HG02970 (cell line): Measurements from ENCODE around the gene SF3B2.
"Not testable (repeated sequence)": the region's sequence is repeated elsewhere in the genome, so short reads cannot be mapped to it uniquely, and the experiment has no call there.

Experiments used
- ATAC-seq: cut with Tn5 transposase; IDR thresholded peaks from one replicate; pipeline ENCODE4 v1.9.1; 2021; ENCODE audit warnings: mild to moderate bottlenecking, moderate library complexity, moderate number of reproducible peaks; ENCODE audit not compliant: unreplicated experiment, low FRiP score

Gene SF3B2

DNA sequence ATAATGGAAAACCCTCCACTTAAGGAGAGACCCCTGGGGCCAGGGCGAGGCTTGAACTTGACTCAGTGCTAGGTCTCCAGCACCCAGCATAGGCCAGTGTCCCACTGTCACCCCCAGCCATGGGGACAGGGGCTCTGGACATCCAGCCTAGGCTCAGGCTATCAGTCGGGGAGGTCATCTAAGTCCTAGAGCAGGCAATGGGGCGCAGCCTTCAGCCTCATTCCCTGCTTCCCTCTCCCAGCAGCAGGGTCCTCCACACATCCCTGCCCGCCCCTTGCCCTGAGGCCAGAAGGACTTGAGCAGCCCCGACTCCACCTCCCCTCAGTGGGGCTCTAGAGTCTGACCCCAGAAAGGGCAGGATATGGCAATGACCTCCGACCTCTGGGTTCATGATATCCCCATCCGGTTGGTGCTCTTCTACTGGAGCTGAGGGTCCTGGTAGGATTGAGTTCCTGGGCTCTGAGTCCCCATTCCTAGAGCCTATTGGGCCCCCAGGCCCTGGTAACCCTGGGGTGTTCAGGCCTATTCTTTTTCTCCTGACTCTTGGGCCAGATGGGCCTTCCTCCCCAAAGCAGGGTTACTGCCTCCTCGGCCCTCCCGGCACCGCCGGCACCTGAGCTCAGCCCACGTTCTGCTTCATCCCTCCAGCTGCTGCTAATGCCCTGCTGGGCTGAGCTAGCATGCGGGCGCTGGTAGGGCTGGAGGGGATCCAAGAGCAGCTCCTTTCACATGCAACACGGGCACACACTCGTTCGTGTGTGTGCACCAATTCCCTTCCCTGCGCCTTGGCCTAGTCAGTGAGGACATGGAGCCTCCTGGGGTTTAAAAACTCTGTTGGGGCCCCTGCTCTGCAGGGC lies 36.0 kb upstream of the SF3B2 start:
- no peak for ATAC-seq

DNA sequence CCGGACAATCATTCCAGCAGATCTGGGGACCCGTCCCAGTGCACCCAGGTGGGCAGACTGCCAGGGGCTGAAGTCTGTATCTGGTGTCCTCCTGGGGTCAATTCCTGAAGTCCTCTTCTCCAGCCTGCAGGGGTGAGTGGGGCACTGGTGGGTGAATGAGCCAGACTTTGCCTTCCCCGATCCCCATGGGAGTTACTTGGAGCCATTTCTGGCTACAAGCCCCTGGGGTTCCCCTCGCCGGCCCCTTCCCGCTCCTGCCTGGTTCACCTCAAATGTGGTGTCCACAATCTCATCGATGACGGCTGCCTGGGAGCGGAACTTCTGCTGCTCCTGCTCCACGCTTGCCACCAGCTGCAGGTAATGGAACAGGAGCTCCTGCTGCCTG lies 35.4 kb upstream of the SF3B2 start:
- no peak for ATAC-seq

DNA sequence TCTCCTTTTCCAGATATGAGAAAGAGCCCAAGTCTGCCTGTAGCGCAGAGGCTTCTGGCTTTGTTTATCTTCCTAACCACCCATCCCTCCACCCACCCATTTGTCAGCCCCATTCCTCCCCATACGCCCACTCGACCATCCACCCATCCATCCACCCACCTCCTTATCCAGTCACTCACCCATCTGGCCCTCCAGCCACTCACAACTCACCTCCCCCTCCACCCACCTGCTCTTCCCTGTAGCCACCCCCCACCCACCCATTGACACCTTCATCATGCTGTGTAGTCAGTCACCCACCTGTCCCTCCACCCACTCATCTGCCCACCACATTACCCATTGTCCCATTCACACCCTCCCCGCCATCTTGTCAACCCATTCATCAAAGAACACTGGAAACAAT lies 34.8 kb upstream of the SF3B2 start:
- ATAC-seq = no peak

DNA sequence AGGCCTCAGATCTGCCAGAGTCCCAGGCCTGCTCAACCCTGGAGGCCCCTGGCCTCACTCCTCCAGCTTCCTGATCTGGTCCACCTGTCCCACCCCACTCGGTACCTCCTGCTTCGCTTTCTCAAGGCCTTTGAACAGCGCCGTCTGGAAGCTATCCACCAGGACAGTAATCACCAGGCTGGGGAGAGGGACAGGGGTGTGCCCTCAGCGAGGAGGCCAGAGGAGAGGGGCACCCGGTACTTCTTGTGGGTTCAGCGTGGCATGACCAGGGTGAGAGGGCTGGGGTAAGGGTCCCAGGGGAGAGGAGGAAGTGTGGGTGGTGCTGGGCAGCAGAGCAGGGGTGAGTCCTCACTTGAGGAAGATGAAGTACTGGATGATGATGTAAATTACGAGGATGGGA lies 32.0 kb upstream of the SF3B2 start:
- no peak for ATAC-seq

DNA sequence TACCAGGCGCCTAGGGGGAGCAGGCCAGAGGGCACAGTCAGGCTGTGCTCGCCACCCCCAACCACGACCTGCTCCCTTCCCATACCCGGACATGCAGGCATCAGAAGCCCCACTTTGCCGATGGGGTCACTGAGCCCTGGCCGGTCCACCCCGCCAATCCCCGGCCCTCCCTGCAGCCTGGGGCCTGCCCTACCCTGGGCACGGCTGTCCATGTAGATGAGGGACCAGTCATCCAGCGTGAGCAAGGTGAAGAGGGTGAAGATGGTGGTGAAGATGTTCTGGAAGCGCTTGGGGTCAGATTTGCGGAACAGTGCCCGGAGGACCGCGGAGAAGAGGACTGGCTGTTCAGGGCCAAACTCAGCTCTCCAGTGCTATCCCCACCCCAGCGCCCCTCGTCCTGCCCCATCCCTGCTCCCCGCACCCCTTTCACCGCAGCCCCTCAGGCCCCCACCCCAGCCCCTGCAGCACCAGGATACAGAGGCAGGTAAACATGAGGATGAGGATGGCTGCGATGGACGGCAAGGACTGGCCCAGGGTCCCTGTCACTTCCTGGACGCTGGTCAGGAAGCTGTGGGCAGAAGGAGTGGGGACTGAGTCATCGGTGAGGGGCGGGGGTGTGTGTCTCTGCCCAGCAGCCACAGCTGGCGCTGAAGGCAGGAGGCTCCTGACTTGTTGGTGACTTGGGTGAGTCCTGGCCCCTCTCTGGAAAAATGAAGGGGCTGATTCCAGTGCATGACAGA lies 31.4 kb upstream of the SF3B2 start:
- no peak for ATAC-seq

DNA sequence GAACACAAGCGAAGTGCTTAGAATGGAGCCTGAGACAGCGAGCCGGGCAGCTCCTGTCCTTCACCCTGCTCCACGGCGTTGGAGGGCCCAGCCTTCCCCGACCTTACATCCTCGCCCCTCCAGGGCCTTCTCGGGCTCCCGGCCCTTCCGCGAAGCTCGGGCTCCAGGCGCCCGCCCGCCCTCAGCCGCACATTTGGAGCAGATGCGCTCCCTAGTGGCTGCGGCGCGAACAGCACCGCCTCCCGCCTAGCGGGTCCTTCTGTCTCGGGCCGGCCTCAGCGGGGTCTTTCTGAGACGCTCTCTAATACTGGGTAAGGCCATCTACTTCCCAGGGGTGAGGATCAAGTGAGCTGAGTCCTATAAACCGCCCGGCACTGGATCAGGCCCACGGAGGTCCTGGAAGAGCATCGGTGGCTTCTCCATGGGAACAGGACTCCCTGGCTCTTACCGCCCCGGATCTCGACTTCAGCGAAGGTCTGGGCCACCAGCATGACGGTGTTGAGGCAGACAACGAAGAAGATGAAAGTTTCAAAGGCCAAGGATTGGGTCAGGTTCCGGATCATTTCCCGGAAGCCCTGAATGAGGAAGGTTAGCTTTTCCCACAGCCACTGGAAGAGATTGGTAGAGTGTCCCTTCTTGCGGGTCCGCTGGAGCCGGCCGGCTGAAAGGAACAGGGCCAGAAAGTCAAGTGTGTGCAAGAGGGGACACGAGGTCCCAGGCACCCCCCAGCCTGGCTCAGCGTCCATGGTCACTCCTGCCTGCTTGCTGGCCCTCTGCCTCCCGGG lies 29.6 kb upstream of the SF3B2 start:
- no peak for ATAC-seq

DNA sequence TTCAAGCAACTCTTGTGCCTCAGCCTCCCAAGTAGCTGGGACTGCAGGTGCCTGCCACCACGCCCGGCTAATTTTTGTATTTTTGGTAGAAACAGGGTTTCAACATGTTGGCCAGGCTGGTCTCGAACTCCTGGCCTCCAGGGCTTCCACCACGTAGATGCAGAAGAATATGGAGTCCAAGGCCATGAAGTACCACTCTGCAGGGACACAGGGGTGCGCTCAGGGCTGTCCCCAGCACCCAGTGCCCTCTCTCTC lies 29.1 kb upstream of the SF3B2 start:
- not testable (repeated sequence) for ATAC-seq

DNA sequence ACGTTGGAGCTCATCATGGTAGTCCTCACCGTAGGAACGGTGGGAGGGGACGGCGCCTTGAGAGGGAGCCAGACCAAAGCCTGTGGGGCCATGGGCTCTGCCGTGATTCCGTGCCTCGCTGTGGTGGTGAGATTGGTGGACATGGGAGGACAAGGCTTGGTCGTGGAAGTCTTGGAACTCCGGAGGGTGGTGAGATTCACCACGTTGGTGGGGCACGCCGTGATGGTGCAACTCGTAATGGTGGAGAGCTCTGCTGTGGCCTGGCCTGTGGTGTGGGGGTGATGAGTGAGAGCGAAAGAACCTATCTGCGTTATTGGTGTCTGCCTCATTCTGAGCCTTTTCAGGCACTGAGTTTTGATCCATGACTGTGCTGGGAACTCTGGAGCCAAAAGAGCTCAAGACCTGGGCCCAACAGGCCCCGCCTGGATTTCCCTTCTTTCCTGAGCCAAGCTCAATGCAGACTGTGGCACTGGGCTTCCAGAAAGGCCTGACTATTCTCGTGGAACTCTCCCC lies 26.1 kb upstream of the SF3B2 start, which contains the start of gene CATSPER1:
TSS of gene CATSPER1 (minus strand) at position 463 of the 513 bp plus-strand sequence. CDS start at position 363, 100 bp downstream.
- ATAC-seq = no peak

DNA sequence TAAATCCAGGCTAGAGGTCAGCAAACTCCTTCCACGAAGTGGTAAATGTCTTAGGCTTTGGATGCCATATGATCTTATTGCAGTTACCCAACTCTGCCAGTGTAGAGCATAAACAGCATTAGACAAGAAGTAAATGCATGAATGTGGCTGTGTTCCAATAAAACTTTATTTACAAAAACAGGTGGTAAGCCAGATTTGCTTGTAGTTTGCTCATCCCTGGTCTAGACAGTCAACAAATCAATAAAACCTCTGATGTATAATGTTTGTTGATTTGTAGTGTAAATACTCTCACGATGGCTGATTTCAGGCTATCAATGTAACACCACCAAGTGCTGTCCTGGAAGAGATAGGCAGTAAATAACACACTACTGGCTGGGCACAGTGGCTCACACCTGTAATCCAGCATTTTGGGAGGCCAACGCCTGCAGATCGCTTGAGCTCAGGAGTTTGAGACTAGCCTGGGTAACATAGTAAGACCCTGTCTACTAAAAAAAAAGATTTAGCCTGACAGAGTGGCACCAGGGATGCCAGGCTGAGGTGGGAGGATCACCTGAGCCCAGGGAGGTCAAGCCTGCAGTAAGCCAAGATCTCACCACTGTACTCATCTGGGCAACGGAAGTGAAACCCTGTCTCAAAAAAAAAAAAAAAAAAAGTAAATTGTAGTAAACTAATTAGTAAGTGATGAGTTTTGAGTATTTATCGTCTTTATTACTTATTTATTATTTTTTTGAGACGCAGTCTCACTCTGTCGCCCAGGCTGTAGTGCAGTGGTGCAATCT lies 19.0 kb upstream of the SF3B2 start:
- no peak for ATAC-seq

DNA sequence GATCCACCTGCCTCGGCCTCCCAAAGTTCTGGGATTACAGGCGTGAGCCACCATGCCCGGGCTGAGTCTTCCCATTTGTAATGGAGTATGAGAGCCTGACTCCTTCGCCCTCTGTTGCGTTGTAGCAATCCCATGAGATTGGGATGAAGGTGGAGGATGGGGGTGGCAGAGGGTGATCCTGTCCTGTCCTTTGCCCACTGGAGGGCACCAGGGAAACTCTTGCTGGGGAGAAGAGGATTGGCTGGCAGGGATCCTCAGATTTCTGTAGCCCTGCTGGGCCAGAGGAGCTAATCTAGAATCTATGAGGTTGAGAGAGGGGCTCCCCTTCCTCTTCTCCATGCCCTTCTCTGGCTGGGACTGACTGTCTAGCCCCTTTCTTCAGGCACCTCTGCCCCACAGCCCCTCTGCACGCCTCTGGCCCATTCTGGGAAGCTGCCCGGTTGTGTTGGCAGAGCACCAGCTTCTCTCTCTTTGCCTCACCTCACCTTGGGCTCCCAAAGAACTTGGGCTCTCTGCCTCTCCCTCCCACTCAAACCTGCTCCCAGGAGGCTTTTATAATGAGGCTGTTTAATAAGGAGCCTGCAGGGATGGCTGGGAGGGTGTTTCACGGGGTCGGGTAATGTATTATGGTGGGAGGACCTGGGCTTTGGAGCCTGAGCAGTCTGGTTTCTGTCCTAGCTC lies 16.4 kb upstream of the SF3B2 start:
- ATAC-seq = no peak

DNA sequence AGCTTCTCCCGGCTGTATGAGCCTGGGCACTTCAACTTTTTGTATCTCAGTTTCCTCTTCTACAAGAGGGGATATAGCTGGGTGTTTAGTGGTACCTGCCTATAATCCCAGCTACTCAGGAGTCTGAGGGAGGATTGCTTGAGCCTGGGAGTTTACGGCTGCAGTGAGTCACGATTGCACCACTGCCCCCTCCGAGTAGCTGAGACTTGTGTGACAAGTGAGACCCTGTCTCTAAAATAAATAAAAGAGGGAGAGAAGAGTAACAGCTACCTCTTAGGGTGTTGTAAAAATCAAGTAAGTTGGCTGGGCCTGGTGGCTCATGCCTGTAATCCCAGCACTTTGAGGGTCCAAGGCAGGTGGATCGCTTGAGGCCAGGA lies 15.8 kb upstream of the SF3B2 start:
- ATAC-seq = no peak

DNA sequence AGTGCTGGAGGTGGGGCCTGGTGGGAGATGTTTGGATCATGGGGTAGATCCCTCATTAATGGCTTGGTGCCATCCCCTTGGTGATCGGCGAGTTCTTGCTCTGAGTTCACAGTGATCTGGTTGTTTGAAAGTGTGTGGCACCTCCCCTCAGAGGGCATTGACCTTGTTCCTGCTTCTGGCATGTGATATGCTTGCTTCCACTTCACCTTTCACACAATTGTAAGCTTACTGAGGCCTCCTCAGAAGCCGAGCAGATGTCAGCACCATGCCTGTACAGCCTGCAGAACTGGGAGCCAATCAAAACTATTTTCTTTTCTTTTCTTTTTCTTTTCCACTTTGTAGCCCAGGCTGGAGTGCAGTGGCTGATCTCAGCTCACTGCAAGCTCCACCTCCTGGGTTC lies 14.8 kb upstream of the SF3B2 start:
- ATAC-seq = no peak

DNA sequence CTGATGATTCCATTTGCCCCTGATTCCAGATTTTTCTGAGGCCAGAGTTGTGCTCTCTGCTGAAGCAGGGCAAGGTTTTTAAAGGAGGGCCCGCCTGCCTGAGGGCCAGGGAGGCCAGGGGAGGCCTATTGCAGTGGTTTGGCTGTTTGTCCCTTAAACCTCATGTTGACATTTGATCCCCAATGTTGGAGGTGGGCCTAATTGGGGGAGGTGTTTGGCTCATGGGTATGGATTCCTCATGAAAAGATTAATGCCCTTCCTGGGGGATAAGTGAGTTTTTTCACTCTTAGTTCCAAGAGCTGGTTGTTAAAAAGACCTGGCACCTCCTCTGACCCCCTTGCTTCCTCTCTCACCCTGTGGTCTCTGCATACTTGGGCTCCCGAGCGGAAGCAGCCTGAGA lies 12.4 kb upstream of the SF3B2 start:
- ATAC-seq = no peak

DNA sequence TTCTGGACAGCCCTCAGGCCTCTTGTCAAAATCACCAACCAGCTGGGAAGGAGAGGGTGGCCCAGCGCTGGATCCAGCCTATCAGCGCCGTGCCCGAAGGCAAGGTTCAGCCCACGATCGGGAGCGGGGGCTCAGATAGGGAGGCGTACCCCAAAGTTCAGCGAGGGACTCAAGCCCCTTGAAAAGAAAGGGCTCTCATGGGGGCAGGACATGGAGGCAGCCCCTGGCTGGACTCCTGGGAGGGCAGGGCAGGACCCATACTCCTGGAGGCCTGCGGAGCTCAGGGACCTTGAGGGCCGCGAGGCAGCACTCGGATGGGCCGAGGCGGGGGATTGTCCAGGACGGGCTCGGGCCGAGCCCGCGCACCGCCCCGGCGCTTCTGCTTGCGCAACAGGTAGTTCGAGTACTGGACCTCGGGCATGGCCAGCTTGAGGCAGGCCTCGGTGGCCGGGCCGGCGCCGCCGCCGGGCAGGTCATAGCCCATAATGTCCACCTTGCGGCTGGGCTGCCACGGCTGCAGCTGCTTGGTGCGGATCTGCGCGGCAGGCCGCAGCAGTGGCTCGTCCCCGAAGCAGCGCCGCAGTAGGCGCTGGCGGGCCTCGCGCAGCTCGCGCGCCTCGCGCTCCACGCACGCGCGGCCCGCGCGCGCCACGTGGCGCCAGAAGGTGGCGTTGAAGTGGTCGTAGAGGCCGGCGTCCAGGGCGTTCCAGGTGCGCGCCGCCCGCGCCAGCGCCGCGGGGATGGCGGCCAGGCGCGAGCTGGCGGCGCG lies 9.8 kb upstream of the SF3B2 start:
- ATAC-seq = no peak

DNA sequence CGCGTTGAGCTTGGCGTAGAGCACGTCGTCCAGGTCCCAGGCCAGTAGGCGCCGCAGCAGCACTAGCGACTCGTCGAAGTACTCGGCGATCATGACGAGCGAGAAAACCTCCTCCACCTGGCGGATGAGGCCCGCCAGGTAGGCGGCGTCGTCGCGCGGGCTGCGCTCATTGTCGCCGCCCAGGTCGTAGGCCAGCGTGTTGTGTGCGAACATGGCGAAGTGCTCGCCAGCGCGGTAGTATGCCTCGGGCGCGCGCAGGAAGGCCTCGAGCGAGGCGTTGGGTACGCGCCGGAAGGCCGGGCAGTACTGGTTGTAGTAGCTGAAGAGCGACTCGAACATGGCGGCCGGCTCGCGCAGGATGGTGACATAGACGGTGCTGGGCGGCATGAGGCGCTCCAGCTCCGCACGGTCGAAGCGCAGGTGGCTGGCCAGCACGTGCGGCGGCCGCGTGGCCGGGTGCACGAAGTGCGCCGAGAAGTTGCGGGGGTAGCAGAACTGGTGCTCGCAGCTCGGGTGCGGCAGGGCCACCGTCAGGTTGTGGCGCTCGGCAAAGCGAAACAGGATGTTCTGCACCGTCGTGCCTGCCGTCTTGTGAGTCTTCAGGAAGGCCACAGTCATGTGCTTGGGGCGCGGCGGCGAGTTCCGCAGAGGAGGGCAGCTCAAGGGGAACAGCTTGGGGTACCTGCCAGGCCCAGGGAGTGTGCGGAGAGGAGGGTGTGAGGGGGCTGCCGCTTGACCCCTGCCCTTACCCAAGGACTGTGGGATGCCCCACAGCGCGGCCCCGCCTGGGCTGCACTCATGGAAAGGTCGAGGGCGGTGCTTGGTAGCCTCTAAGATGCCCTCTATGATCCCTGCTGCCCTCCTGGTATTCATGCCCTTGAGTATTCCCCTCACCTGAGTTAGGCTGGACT lies 8.9 kb upstream of the SF3B2 start:
- no peak for ATAC-seq

DNA sequence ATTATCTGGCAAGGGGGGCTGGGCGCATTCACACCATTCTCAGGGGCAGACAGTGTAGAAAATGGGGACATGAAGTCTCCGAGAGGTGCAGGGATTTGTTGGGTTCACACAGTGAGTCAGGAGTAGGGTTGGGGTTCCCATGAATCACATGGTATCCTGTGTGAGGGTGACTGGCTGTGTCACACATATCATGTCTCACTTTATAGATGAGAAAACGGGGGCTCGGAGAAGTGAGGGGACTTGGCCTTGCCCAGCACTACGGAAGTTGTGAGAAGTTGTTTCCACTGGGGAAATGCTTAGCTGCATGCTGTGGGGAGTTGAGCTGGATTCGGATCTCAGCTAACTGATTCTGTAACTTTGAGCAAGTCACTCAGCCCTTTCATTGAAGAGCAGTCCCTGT lies 7.4 kb upstream of the SF3B2 start:
- ATAC-seq = no peak

DNA sequence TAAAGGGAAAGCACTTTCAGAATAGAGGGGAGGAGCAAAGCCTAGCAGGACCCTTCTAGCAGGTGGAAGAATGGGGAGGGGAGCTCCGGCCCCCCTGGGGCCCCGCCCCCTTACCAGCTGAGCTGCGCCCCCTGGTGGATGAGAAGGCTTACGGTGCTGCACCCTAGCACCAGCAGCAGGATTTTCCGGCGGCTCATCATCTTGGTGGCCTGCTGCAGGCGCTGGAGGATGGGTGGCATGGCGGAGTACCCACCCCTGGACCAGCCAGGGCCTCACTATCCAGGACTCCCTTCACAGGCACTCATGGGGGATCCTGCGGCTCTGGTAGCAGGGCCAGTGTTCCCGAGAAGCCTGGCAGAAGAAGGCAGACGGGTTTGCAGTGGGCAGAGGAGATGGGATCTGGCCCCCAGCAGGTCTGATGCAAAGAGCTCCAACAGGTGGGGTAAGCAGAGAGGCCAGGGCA lies 7.0 kb upstream of the SF3B2 start:
- ATAC-seq = peak; percentile 59

DNA sequence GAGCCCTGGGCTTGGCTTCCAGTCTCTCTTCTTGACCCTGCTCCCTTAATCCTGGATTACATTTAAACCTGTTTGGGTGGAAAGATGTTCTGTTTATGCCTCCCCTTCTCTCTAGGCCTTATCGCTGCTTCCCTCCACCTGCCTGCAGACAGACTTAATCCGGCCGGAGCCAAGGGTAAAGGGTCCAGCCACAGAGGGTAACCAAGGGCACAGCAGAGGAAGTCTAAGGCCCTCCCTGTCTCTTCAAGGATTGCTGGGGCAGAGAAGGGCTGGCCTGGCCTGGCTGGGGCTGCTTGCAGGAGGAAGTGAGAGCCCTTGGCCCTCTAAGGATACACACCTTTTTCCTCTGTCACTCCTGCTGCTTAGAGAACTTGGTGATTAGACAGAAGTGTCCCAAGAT lies 5.3 kb upstream of the SF3B2 start:
- ATAC-seq = no peak
